GM19240 (cell line): ENCODE data around the gene ZG16.
"Not testable (repeated sequence)": the region's sequence is repeated elsewhere in the genome, so short reads cannot be mapped to it uniquely, and the experiment has no call there.

Experiments
- DNase-seq: peaks from one replicate; pipeline ENCODE4 v3.0.0; 2011; ENCODE audit warnings: low spot score; ENCODE audit not compliant: insufficient read length

Gene ZG16

DNA sequence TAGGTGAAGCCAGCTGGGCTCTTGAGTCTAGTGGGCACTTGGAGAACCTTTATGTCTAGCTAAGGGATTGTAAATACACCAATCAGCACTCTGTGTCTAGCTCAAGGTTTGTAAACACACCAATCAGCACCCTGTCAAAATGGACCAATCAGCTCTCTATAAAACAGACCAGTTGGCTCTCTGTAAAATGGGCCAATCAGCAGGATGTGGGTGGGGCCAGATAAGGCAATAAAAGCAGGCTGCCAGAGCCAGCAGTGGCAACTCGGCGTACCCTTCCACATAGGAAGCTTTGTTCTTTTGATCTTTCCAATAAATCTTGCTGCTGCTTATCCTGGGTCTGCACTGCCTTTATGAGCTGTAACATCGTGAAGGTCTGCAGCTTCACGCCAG, 29.3 kb upstream of the ZG16 start:
- not testable (repeated sequence) for DNase-seq

DNA sequence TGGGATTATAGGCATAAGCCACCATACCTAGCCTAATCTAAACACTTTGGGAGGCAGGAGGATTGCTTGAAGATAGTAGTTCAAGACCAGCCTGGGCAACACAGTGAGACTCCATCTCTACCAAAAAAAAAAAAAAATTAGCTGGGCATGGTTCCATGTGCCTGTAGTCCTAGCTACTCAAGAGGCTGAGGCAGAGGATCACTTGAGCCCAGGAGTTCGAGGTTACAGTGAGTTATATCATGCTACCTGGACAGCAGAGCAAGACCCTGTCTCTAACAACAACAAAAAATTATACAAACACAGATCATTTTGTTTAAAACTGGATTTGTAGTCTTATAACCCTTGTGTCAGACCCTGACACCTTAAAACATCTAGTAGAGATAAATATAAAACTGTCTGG, 24.5 kb upstream of the ZG16 start:
- DNase-seq = no peak

DNA sequence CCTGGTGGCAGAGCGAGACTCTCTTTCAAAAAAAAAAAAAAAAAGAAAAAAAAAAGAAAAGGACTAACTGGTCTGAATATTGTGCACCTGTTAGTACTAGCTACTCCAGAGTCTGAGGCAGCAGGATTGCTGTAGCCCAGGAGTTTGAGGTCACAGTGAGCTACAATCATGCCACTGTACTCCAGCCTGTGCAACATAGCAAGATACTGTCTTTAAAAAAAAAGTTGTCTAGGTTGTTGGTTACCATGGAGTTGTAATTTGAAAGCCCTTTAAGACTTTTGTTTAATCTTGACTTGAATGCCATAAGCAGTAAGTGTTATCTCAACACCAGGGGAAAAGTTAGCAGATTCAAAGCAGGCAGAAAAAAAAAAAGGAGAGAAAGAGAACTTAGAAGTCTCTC, 21.4 kb upstream of the ZG16 start:
- no peak for DNase-seq

DNA sequence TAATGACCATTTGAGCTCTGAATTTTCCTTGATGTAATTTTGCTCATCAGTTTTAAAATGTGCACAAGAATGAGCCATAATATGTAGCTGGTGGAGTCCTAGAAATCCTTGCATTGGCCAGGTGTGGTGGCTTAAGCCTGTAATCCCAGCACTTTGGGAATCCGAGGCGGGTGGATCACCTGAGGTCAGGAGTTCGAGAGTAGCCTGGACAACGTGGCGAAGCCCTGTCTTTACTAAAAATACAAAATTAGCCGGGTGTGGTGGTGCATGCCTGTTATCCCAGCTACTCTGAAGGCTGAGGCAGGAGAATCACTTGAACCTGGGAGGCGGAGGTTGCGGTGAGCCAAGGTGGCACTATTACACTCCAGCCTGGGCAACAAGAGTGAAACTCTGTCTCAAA, 21.0 kb upstream of the ZG16 start:
- not testable (repeated sequence) for DNase-seq

DNA sequence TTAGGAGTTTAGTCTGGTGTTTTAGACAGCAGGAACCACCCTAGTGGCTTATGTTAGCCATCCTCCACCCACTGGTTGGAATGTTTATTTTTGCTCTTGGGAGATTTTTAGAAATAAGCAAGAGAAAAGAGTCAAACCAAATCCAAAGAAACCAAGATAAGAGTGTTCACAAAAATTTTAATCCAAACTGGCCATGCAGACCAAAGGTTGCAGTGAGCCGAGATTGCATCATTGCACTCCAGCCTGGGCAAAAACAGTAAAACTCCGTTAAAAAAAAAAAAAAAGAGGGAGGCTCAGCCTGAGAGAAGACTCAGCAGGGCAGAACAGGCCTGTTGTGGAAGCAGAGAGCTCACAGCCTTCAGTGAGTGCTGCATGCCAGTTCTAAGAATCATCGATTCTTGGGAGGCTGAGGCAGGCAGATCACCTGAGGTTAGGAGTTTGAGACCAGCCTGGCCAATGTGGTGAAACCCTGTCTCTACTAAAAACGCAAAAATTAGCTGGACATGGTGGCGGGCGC, 20.0 kb upstream of the ZG16 start:
- DNase-seq = no peak

DNA sequence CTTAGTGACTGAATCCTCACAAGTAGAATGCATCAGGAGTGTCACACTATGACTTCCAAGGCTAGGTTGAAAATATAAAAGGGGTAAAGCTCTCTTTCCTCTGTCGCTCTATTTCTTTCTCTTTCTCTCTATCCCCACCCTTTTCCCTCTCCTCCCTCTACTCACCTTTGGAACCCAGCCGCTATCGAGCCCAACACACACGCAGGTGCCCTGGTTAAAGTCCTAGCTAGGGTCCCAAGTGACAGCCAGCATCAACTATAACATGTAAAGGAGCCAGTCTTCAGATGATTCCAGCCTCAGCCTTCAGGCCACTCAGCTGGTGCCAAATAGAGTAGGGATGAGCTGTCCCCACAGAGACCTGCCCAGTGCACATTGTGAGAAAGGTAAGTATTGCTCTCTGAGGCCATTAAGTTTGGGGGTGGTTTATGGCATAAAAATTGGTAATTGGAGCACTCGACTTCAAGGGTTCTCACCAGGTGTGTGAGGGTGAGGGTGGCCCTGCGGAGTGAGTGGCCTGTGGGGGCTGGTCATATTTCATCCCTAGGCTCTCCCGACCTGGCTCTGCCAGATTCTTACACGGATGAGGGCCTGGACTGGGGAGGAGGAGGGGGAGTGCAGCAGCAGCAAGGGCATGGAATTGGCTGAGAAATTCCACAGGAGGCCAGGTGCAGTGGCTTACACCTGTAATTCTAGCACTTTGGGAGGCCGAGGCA, 17.3 kb upstream of the ZG16 start:
- DNase-seq = no peak

DNA sequence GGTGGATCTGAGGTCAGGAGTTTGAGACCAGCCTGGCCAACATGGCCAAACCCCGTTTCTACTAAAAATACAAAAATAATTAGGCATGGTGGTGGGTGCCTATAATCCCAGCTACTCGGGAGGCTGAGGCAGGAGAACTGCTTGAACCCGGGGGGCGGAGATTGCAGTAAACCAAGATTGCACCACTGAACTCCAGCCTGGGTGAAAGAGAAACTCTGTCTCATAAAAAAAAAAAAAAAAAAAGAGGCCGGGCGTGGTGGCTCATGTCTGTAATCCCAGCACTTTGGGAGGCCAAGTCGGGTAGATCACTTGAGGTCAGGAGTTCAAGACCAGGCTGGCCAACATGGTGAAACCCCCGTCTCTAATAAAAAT, 16.8 kb upstream of the ZG16 start:
- not testable (repeated sequence) for DNase-seq

DNA sequence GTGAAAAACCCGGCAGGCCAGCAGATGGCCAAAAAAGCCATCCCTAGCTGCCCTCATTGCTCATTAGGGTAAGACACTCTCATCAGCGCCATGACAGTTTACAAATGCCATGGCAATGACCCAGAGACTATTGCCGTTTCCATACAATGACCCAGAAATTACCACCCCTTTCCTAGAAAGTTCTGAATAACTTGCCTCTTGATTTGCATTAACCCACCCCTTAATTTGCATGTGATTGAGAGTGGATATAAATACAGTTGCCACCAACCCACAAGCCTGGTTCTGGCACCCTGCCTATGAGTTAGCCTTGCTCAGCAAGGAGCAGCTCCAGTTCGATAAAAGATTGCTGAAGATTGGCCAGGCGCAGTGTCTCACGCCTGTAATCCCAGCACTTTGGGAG, 16.2 kb upstream of the ZG16 start:
- no peak for DNase-seq

DNA sequence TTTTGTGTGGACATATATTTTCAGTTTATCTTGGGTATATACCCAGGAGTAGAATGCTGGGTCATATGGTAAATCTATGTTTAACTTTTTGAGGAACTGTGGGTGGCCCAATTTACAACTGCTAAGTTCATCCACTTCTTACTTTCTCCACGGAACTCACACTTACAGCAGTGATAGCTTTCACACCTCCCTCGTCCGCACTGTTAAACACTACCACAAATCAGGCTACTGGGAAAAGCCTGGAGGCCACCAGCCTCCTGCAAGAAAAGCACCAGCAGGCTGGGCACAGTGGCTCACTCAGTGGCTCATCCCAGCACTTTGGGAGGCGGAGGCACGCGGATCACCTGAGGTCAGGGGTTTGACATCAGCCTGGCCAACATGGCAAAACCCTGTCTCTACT, 14.7 kb upstream of the ZG16 start:
- DNase-seq = no peak

DNA sequence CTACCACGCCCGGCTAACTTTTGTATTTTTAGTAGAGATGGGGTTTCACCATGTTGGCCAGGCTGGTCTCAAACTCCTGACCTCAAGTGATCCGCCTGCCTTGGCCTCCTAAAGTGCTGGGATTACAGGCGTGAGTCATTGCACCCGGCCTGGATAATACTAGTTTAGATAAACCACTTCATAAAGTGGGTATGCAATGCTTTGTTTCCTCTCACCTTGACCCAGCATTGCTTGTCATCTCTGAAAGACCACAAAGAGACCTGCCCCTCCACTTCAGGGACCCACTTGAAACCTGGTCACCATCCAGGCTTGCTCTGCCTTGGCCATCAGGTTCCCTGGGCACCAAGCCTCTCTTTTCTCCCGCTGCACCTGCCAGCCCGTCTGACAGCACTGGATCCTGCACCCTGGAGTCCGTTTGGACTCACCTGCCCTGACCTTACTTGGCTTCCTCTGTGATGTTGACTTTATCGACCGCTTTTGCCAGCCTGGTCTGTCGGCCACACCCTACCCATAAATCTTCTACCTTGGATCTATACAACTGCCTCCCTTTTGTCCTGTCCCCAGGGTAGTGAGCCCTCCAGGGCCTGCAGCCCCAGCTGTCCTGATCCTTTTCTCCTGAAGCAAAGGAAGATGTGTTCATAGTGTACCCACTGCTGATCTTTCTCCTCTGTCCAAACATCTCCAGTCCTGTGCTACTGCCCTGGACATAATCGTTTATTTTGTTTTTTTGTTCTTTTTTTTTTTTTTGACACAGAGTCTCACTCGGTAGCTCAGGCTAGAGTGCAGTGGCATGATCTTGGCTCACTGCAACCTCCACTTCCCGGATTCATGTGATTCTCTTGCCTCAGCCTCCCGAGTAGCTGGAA, 12.7 kb upstream of the ZG16 start:
- DNase-seq = no peak

DNA sequence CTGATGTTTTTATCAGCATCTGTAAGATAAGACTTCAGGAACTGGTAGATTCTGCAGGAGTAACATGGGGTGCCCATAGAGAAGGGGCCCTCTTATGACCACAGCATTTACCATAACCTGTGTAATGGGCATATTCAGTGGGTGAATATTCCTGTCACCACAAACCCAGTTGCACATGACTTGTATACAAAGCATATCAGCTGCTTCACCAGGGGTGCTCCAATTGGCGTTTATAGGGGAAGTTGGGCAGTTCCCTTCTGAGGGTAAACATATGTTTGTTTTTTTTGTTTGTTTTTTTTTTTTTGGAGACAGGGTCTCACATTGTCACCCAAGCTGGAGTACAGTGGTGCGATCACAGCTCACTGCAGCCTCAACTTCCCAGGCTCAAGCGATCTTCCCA, 11.5 kb upstream of the ZG16 start:
- no peak for DNase-seq

DNA sequence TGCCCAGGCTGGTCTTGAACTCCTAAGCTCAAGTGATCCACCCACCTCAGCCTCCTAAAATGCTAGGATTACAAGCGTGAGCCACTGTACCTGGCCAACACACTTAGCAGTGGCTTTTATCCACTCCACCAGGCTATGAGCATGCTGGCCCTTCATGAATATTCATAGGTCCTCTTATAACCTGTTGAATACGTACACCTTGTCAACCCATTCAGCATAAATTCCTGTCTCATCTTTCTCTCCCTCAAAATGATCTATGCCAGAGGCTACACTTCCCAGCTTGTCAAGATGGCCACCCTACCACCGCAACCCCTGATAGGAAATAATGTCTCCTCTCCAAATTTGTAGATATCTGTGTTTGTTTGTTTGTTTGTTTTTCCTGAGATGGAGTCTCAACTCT, 11.0 kb upstream of the ZG16 start:
- no peak for DNase-seq

DNA sequence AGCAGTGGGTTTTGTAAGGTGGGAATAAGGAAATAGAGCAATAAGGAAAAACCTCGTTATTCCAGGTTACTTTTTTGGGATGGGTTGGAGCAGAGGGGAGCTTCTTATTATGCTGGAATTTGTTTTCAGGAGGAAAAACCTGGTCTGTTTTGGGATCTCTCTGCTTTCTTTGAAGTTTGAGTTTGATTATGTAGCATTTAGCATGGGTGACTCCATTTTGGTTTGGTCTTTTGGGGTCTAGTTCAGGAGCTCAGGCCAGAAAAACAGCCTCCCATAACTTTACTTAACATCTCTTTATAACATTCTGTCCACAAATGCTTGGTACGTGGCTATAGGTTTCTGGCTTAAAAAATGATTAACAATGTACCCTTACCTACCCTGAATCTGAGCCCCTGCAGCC, 8.5 kb upstream of the ZG16 start:
- DNase-seq = no peak

DNA sequence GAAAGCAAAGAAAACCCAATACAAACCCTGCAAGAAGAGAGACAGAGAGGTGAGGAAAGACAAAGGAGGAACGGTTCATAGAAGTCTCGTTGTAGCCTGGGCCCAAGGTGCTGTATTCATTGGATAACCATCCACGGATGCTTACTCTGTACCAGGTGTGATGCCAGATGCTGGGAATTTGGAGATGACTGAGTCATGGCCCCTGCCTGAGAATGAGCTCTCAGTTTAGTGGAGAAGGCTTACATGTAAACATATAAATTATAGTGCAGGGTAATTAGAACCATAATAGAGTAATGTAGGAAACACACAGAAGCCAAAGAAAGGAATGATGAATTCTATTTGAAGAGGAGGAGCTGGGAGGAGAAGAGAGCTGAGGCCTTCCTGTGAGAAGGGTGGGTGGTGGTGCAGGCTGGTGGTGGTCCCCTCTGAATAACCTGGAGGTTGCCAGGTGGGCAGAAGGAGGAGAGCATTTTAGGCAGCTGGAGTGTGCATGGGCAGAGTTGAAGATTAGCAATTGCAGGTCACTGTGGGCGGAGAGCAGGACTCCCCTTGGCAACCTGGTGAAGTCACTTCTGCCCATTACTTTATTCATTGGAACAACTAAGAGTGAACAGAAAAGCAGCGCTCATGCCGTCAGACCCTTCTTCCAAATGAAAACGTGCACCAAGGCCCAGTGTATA, 7.7 kb upstream of the ZG16 start:
- DNase-seq = no peak

DNA sequence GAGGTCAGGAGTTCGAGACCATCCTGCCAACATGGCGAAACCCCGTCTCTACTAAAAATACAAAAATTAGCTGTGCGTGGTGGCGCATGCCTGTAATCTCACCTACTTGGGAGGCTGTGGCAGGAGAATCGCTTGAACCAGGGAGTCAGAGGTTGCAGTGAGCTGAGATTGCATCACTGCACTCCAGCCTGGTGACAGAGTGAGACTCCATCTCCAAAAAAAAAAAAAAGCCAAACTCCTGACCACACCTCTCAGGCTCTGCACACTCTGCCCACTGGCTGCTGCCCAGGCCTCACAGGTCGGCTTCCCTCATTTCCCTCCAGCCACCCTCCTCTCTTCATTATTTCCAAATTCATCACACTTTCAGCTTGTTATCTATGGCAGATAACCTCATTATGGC, 5.7 kb upstream of the ZG16 start:
- DNase-seq = not testable (repeated sequence)

DNA sequence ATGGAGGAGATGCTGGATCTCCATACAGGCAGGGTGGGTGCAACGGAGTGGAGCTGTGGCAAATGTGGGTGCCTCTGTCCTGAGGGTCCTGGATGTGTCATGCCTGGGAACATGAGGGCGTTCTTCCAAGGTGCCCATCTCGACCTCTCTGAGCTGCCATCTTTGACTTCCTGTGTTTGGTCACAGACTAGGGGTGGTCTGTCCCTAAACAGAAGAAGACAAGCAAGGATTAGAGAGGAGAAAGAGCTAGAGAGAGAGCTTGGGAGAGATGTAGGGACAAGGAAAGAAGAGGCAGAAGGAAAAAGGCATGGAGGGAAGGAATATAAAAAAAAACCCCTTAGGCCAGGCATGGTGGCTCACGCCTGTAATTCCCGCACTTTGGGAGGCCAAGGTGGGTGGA, 3.3 kb upstream of the ZG16 start:
- no peak for DNase-seq

DNA sequence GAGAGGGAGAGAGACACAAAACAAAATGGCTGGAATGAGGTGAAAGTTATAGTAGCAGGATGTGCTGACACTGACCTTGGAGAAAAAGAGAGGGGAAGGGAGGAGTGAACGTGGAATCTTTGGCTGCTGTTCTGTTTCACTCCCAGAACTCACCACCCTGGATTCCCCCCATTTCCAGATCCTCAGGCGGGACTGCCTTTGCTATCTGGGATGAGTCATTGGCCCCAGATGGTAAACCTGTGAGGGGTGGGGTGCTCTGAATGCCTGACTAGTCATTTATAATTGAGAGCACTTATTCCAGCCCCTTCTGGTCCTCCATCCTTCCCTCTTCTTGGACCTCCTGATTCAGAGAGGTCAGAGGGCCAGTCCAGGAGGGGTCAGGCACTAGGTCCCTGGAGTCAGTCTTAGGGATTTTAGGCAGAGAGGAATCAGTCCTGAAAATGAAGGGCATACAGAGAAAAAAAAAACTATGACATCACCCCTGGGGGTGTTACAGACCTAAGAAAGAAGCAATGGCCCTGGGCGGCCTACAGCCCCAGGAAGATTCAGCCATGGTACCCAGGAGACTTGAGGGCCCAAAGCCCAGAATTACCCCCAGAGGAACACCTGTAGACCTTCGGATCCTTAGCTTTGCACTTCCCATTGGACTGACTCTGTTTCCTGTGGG, 2.2 kb upstream of the ZG16 start:
- DNase-seq = no peak

DNA sequence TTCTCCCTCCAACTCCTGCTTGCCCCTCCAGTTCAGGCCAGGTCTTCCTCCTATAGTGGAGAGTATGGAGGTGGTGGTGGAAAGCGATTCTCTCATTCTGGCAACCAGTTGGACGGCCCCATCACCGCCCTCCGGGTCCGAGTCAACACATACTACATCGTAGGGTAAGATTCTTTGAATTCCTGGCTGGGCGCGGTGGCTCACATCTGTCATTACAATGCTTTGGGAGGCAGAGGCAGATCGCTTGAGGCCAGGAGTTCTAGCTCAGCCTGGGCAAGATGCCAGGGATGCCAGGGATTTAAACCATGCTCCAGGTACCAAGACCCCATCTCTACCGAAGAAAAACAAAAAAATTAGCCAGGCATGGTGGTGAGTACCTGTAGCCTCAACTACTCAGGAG, 1.4 kb downstream of the ZG16 start:
- DNase-seq = no peak

DNA sequence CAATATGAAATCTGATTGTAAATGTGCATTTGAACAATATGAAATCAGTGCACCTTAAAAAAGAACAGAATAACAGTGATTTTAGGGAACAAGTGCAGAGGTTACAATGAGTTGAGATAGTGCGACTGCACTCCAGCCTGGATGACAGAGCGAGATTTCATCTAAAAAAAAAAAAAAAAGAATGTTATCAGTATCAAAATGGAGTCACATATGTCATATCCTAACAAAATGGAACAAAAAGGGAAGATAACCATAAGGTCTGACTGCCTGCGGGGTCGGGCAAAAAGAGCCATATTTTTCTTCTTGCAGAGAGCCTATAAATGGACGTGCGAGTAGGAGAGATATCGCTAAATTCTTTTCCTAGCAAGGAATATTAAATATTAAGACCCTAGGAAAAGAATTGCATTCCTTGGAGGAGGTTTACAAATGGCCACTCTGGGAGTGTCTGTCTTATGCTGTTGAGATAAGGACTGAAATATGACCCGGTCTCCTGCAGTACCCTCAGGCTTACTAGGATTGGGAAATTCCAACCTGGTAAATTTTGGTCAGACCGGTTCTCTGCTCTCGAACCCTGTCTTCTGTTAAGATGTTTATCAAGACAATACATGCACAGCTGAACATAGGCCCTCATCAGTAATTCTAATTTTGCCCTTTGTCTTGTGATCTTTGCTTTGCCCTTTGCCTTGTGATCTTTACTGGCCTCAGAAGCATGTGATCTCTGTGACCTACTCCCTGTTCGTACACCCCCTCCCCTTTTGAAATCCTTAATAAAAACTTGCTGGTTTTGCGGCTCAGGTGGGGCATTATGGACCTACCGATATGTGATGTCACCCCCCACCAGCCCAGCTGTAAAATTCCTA, 5.3 kb downstream of the ZG16 start:
- DNase-seq = not testable (repeated sequence)

DNA sequence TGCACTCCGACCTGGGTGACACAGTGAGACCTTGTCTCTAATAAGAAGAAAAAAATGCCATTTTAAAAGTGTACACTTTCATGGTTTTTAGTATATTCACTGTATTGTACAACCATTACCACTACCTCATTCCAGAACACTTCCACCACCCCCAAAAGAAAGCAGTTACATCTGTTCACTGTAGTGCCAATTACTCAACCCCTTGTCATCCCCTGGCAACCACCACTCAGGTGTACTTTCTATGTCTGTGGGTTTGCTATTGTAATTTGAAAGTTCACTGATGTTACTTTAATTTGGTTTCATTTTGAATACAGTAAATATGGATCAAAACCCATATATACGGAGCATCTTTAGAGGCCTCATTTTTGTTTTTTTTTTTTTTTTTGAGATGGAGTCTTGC, 6.1 kb downstream of the ZG16 start:
- DNase-seq = no peak
